Mesothelial cell of epicardium (in vitro differentiated cells): ENCODE results near the gene SYTL2. TPM values are rescaled to one million over a fixed set of nuclear protein-coding genes. Genes with fewer than 3 reads are reported as not detected.

ENCODE experiments used
- DNase-seq, 2 experiments: peaks; one replicate each; pipeline ENCODE4 v3.0.0; 2021; ENCODE audit warnings: low spot score in 2 of 2; ENCODE audit not compliant: unreplicated experiment in 2 of 2
- H3K27ac Mint-ChIP-seq: 2 replicates; pipeline ENCODE4 v1.8.0; 2021; ENCODE audit warnings: mixed read lengths
- H3K27me3 Mint-ChIP-seq: 2 replicates; pipeline ENCODE4 v1.8.0; 2021; ENCODE audit warnings: low read depth, mixed read lengths
- H3K36me3 Mint-ChIP-seq: 2 replicates; pipeline ENCODE4 v1.8.0; 2021; ENCODE audit warnings: mixed read lengths
- H3K4me1 Mint-ChIP-seq: 2 replicates; pipeline ENCODE4 v1.8.0; 2021; ENCODE audit warnings: mixed read lengths
- H3K4me3 Mint-ChIP-seq: 2 replicates; pipeline ENCODE4 v1.8.0; 2021; ENCODE audit warnings: mild to moderate bottlenecking, moderate library complexity, mixed read lengths
- H3K9me3 Mint-ChIP-seq: 2 replicates; pipeline ENCODE4 v1.8.0; 2021; ENCODE audit warnings: mixed read lengths
- CTCF ChIP-seq: fragments of 200-600 bp; sonication (generic); IDR thresholded peaks from one replicate; pipeline ENCODE4 v1.5.0; 2021; ENCODE audit warnings: antibody characterized with exemption; ENCODE audit not compliant: unreplicated experiment
- total RNA-seq: library from RNA; stranded (reverse); gene quantifications from 3 replicates; pipeline ENCODE4 v1.2.1, GENCODE V29; 2021

The SYTL2 gene
- total RNA-seq, 1 donor from 2014 or later = 9.9 TPM

- Mint-ChIP-seq H3K27me3 (no peaks in the 10 kb centered on the region), H3K27ac (no peak overlapping the region), H3K4me1 (no peaks in the 10 kb centered on the region), H3K9me3 (peaks cover 21% of the 10 kb centered on the region), H3K36me3 (peaks cover 19% of the 10 kb centered on the region), H3K4me3 (no peak overlapping the region)
- no peak for DNase-seq
- TF ChIP-seq CTCF = no peak
These were observed 37.6 kb upstream of the SYTL2 start for GRCh38 chr11:85848556-85848955.

- no peak for DNase-seq
- Mint-ChIP-seq H3K4me3 (no peak overlapping the region), H3K9me3 (peaks cover 21% of the 10 kb centered on the region), H3K27ac (no peak overlapping the region), H3K4me1 (no peaks in the 10 kb centered on the region), H3K27me3 (no peaks in the 10 kb centered on the region), H3K36me3 (peaks cover 19% of the 10 kb centered on the region)
- TF ChIP-seq CTCF = no peak
These were observed 37.1 kb upstream of the SYTL2 start for GRCh38 chr11:85848006-85848405.

GRCh38 chr11:85847436-85847835, 36.5 kb upstream of the SYTL2 start:
- Mint-ChIP-seq H3K9me3 (peaks cover 26% of the 10 kb centered on the region), H3K4me3 (no peak overlapping the region), H3K36me3 (peaks cover 19% of the 10 kb centered on the region), H3K27ac (no peak overlapping the region), H3K4me1 (no peaks in the 10 kb centered on the region), H3K27me3 (no peaks in the 10 kb centered on the region)
- no peak for TF ChIP-seq CTCF
- DNase-seq = no peak

- Mint-ChIP-seq H3K9me3 (peaks cover 19% of the 10 kb centered on the region), H3K4me1 (no peaks in the 10 kb centered on the region), H3K27ac (no peak overlapping the region), H3K4me3 (no peak overlapping the region), H3K27me3 (no peaks in the 10 kb centered on the region), H3K36me3 (peaks cover 11% of the 10 kb centered on the region)
- TF ChIP-seq CTCF = no peak
- DNase-seq = no peak
These were observed 34.2 kb upstream of the SYTL2 start for GRCh38 chr11:85845124-85845631.

- H3K4me1 Mint-ChIP-seq = no peaks in the 10 kb centered on the region
- H3K9me3 Mint-ChIP-seq = peaks cover 23% of the 10 kb centered on the region
- H3K36me3 Mint-ChIP-seq = peaks cover 9% of the 10 kb centered on the region
- H3K4me3 Mint-ChIP-seq = no peak overlapping the region
- H3K27ac Mint-ChIP-seq = no peak overlapping the region
- no peak for DNase-seq
- H3K27me3 Mint-ChIP-seq = no peaks in the 10 kb centered on the region
- TF ChIP-seq CTCF = no peak
These were observed 33.6 kb upstream of the SYTL2 start for GRCh38 chr11:85844439-85845123.
